Hematopoietic multipotent progenitor cell (in vitro differentiated cells): Measurements from ENCODE around the gene DNAH3. TPM values are rescaled to one million over a fixed set of nuclear protein-coding genes. Genes with fewer than 3 reads are reported as not detected.
A peak's percentile ranks its signal among the peaks of the same experiment; 100 is the strongest.
"Not testable (repeated sequence)": the region's sequence is repeated elsewhere in the genome, so short reads cannot be mapped to it uniquely, and the experiment has no call there.

Experiments used
- DNase-seq, 3 donors: peaks; one replicate each; pipeline ENCODE4 v3.0.0-alpha.2; 2011 to 2015; ENCODE audit warnings: low read depth in 2 of 3, low spot score in 2 of 3
- total RNA-seq: library from RNA; depleted of rRNA; stranded (reverse); fragments of >200 nt; gene quantifications from one replicate; pipeline ENCODE4 v1.2.3, GENCODE V29; 2012

DNAH3 gene
- total RNA-seq, 1 donor, result under 0.01 TPM

- DNase-seq, result no peak
These were observed 201.0 kb downstream of the DNAH3 start for GRCh38 chr16:20949660-20950059.

- DNase-seq, result no peak
These were observed 202.2 kb downstream of the DNAH3 start for GRCh38 chr16:20948444-20948843.

GRCh38 chr16:20946015-20946629 is 204.5 kb downstream of the DNAH3 start:
- no peak for DNase-seq

GRCh38 chr16:20945575-20945875 is 205.1 kb downstream of the DNAH3 start:
- DNase-seq, result not testable (repeated sequence)

- DNase-seq, result peak in 2 of 3 donors; percentile 15 to 47
These were observed 205.6 kb downstream of the DNAH3 start for GRCh38 chr16:20944861-20945574.

- no peak for DNase-seq
These were observed 208.4 kb downstream of the DNAH3 start for GRCh38 chr16:20942256-20942655.

GRCh38 chr16:20941636-20941926 is 209.1 kb downstream of the DNAH3 start:
- no peak for DNase-seq

- peak in 1 of 3 donors; percentile 41 for DNase-seq
These were observed 209.6 kb downstream of the DNAH3 start for GRCh38 chr16:20940871-20941635.

GRCh38 chr16:20939611-20940010 is 211.0 kb downstream of the DNAH3 start:
- no peak for DNase-seq

- peak in 2 of 3 donors; percentile 52 to 57 for DNase-seq
These were observed 212.2 kb downstream of the DNAH3 start for GRCh38 chr16:20938426-20938825.

- no peak for DNase-seq
These were observed 212.9 kb downstream of the DNAH3 start for GRCh38 chr16:20937736-20938135.

GRCh38 chr16:20933589-20933988 is 217.1 kb downstream of the DNAH3 start:
- no peak for DNase-seq

GRCh38 chr16:20931066-20931600 is 219.5 kb downstream of the DNAH3 start:
- no peak for DNase-seq

- no peak for DNase-seq
These were observed 220.3 kb downstream of the DNAH3 start for GRCh38 chr16:20930365-20930690.

- not testable (repeated sequence) for DNase-seq
These were observed 220.8 kb downstream of the DNAH3 start for GRCh38 chr16:20929676-20930364.

- no peak for DNase-seq
These were observed 221.8 kb downstream of the DNAH3 start for GRCh38 chr16:20928774-20929411.

- DNase-seq, result no peak
These were observed 224.9 kb downstream of the DNAH3 start for GRCh38 chr16:20925751-20926150.

- no peak for DNase-seq
These were observed 226.8 kb downstream of the DNAH3 start for GRCh38 chr16:20923876-20924275.

GRCh38 chr16:20920799-20921198 is 229.8 kb downstream of the DNAH3 start:
- DNase-seq, result no peak

- DNase-seq, result no peak
These were observed 230.6 kb downstream of the DNAH3 start for GRCh38 chr16:20920091-20920490.
